SK-MEL-5 (cell line): ENCODE measurements around the gene TRIP12. TPM values are rescaled to one million over a fixed set of nuclear protein-coding genes. Genes with fewer than 3 reads are reported as not detected.
"Not testable (repeated sequence)": the region's sequence is repeated elsewhere in the genome, so short reads cannot be mapped to it uniquely, and the experiment has no call there.

Experiments used
- DNase-seq: peaks from one replicate; pipeline ENCODE4 v3.0.0-alpha.2; 2016; ENCODE audit warnings: low read depth, low spot score
- in situ Hi-C: cut with HindIII; loops from 2 replicates; pipeline ENCODE4 v1.10.0; 2016; ENCODE audit warnings: low sequenced_read_pairs, high pct_unique_total_duplicates, low pct_unique_long_range_greater_than_20kb
- total RNA-seq: library from RNA; depleted of rRNA; stranded (reverse); fragments of >200 nt; shearing (Covaris generic); gene quantifications from 2 replicates; pipeline ENCODE4 v1.2.3, GENCODE V29; 2014

The TRIP12 gene
- total RNA-seq, 1 experiment from 2014 or later: 115 TPM

DNA sequence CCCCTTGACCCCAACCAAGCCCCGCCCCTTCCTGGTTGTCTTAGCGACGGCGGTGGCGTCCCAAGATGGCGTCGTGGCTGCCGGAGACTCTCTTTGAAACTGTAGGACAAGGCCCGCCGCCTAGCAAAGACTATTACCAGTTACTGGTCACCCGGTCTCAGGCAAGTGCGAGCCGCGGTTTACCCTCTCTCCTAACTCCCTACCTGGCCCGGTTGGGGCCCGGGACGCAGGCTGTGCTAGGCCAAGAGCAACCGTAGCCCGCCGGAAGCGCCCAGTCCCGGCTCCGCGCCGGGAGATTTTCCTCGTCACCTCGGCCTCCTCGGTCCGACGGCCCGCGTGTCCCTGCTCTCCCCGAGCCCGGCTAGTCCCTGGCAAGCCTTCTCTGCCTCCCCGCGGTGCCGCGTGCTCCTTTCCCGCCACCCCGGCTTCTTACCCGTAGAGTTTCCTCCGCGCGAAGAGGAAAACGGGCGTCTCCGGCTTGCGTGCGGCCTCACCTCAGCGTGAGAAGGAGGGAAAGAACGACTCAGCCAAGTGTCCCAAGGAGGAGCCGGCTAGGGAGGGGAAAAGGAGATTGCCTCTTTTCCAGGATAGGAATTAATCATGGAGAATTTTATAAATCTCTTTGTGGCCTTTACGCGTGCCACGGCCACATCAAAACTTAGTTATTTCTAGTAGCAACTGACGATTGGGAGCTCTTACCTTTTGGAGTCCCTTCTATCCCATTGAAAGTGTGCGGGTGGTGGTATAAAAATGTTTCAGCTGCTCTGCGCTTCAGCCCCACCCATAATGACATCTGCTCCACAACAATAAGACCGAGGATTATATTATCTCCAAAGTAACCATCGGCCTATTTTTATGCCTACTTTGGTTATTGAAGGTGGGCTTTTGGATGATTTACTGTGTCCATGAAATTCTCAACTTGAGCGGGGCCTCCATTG, 909 bp upstream of the TRIP12 start, which contains the start of gene FBXO36:
Gene FBXO36, plus strand, starts transcription at position 55 of the 938 bp plus-strand sequence. Its CDS starts 11 bp downstream, at position 66.
- peak; percentile 83 for DNase-seq
- in situ Hi-C loops: no loop called here

DNA sequence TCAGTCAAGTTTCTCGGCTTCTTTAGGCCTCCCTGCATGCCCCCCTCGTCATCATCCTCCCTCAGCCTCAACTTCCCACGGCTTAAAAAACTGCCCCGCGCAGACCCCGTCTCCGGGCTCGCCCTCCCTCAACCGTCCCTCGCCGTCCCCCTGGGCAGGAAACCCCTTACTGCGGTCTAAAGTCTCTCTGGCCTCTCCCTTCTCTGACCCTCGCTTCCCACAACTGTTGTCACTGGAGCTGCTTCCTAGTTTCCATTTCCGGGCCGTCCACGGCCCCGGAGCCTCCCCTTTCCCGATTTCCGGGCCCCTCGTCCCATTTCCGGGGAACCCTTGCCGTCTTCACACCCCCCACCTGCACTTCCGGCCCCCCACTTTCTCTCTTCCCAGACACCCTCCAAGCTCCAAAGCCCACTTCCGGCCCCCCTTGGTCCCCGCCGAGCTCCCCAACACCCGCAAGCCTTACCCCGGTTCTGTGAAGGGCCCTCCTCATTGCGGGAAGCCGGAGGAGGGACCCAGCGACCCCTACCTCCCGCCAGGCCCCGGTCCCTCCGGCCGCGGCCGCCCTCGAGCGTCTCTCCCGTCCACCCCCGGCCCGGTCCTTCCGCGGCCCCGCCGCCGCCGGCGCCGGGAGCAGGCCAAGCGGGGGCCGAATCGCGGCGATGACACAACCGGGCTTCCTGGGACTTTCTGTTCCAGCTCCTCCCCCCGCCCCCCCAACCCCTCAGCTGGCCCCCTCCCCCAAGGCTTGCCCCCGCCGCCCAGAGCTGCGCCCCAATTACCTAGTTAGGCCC, 513 bp downstream of the TRIP12 start:
- DNase-seq: peak; percentile 40
- in situ Hi-C loops: no loop called here

DNA sequence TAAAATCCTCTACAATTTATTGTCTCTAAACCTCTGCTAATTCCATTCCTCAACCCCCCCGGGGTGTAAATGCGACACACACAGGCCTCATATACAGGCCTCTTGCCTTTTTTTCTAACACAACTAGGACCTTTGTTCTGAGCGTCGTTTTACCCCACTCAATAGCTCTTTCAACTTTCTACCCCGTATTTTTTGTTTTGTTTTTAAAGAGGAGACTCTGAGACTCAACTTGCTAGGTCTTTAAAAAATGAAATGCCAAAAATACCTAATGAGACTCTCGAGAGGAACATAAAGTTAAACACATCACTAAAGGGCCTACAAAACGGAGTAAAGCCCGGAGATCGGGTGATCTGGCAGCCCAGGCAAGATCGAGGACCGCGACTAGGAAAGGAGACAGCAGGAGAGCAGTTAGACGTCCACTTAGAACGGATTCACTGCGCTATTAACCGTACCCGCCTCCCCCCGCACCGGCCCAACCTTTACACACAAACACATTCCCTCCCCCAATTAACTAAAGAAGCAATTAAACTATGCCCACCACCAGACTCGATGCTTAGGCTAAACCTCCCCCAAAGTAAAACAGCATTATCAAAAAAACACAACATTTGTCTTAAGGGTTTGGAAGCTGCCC, 1.7 kb downstream of the TRIP12 start:
- in situ Hi-C loops: no loop called here
- DNase-seq: peak; percentile 55

DNA sequence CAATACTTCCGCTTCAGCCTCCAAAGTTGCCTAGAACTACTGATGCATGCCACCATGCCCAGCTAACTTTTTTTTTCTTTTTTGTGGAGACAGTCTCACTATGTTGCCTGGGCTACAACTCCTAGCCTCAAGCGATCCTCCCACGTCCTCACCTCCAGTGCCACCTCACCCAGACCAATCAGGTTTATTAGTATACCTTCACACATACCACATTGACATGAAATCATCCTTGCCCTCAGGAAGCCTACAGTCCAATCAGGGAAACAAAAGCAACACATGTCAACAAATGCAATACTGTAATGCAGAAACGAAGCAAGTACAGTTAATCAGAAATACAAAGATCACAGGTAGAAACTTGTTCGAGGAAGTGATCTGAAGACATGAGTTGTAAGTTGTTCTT, 4.0 kb downstream of the TRIP12 start:
- in situ Hi-C loops: no loop called here
- DNase-seq: no peak

DNA sequence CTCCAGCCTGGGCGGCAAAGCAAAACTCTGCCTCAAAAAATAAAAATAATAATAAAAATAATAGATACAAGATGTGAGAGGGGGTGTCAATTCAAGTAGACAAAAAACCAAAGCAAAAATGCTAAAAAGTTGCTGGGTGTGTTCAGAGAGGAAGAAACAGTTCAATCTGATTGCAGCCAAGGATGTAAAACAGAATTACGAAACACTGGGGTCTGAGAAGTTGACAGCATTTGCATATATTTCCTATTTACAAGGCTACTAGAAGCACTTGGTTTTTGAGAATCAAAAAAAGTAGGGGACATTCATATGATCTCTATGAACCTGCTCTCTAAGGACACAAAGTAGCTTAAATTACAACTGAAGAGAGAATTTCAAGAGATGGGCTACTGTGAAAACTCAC, 7.6 kb downstream of the TRIP12 start:
- in situ Hi-C loops: no loop called here
- no peak for DNase-seq

DNA sequence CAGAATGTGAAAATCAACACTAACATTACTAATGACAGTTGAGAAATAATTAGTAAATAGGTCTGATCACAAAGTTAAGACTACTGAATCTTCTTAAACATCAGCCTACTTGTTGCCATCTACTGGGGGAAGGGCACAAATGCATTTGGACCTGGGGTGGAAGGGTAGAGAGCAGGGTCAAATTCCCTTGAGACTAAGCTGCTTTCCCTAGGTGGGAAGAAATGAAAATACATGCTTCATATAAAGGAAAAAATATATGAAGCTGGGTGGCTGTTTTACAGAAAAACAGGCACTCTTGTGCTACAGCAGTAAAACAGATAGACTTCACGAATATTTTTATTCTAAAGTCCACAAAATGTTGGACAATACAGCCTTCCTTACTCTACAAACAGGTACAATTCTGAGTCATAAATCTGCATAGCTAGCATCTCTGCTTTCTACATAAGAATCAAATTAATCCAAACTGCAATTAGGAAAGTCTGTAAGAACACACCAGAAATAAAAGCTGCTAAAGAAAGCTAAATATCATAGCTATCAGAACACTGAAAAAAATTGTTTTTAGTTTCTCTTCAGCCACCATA, 10.9 kb downstream of the TRIP12 start:
- in situ Hi-C loops: no loop called here
- peak; percentile 57 for DNase-seq

DNA sequence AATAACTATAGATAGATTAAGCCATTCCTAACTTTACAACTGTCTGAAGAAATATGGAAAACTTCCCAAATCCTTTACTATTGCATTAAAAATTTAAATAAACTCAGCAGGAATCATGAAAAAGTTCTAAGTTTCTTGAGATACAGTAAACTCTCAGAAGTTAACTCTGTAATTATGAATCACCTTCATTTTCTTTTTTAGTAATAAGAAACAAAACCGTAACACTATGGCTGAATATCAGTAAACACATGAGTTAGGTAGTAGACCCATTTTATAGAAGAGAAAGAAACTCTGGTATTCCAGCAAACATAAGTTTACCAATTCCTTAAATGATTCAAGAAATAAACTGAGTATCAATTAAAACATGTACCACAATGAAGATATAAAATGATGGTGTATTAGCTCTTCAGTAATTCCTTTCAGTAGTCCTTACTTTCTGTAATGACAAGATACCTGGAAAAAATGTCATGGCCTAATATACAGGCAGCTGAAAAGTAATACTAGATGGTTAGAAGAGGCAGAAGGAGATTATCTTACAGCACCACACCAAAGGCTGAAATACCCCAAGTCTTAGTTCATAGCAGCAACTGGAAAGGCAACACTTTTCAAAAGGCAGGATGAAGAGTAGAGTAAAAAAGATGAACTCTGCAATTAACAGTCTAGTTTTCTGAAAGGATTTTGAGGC, 11.5 kb downstream of the TRIP12 start:
- DNase-seq: no peak
- in situ Hi-C loops: no loop called here

DNA sequence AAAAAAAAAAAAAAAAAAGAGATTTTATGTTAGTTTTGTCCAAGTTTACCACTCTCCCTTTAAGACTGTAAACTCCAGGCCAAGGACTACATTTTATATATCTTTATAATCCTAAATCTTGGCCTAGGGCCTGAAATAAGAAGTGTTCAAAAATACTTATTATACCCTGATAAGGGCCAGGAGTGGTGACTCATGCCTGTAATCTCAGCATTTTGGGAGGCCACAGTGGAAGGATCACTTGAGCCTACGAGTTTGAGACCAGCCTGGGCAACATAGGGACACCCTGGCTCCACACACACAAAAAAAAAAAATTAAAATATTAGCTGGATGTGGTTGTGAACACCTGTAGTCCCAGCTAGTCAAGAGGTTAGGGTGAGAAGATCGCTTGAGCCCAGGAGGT, 12.7 kb downstream of the TRIP12 start:
- in situ Hi-C loops: no loop called here
- DNase-seq: no peak

DNA sequence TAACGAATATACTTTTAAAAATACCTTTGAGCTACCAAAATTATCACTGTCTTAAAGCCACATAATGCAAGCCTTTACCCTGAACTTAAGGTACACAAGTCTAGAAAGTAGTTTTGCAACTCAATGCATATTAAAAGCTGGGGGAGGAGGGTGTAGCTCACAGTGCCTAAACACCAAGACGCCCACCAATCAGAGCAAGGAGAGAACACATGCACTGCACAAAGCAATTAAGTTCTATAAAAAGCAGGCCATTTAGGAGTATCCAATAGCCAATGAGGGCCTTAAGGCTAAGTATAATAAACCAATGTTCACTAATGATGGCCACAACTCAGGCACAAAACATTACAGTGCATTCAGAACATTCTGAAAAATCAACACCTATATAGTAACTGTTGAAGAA, 16.2 kb downstream of the TRIP12 start:
- in situ Hi-C loops: no loop called here
- DNase-seq: no peak

DNA sequence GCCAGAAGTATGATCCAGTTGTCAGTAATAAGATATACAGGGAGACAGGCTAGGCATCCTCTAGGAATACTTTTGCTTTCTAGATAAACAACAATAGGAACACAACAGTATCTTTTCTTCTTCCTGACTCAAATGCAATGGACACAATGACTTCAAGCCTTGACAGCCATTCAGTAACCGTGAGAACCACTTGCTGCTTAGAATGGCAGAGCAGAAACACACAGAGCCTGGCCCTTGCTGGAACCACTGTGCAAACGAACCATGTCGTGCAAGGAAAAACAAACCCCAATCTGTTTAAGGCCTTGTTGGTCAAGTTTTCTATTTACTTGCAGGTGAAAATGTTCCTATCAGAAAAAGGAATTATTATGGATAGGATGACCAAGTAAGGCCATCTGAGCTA, 18.8 kb downstream of the TRIP12 start:
- no peak for DNase-seq
- in situ Hi-C loops: no loop called here

DNA sequence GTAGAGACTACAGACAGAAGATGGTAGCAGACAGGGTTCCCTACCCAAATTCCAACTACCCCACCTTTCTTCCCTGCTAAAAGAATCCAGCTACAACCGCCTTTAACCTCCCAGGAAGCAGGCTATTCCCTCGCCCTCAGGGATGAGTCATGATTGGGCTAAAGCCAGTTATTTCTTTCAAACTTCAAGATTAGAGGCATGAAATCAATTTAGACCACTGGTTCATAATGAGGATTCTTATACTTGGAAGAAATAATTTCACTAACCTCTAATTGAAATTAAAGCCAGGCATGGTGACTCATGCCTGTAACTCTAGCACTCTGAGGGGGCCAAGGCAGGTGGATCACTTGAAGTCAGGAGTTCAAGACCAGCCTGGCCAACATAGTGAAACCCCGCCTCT, 20.0 kb downstream of the TRIP12 start:
- in situ Hi-C loops: no loop called here
- no peak for DNase-seq

DNA sequence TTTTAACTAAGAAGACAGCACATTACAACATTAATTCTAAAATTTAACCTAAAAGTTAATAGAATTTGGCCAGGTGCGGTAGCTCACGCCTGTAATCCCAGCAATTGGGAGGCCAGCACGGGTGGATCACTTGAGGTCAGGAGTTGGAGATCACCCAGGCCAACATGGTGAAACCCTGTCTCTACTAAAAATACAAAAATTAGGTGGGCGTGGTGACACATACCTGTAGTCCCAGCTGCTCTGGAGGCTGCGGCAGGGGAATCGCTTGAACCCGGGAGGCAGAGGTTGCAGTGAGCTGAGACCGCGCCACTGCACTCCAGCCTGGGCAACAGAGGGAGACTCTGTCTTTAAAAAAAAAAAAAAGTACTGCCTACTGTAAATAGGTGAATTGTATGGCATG, 21.3 kb downstream of the TRIP12 start:
- in situ Hi-C loops, DNase-seq: not testable (repeated sequence)

DNA sequence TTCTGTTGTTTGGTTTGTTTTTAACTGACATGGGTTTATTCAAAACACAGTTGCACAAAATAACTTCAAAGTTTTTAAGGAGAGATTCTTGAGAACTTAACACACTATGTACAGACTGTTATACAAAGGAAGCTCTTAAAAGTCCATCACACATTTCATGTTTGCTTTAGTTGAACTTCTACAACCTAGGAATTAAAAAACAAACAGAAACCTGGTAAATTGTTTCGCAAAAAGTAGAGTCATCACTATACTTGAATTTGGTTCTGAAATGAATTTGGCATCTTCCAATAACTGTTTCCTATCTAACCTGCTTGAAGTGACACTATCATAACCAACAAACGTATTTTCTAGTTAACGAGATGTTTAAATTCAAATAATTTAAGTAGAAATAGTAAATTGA, 21.8 kb downstream of the TRIP12 start:
- in situ Hi-C loops: no loop called here
- no peak for DNase-seq

DNA sequence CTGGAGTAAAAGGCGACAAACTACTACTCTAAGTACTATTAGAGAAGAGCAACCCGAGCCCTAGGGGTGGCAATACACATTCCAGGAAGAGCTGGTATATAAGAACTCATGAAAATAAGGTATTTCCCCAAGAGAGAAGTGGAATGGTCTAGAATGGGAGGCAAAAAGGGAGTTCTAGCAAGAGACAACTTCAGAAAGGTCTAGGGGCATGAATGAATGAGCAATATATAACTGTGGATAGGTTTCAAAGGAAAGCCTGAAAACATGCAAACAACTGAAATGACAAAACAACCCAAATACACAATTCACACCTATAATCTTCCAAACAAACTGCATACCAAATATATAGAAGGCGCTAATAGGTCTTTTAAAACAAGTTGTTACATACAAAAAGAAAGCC, 22.2 kb downstream of the TRIP12 start:
- in situ Hi-C loops: no loop called here
- no peak for DNase-seq

DNA sequence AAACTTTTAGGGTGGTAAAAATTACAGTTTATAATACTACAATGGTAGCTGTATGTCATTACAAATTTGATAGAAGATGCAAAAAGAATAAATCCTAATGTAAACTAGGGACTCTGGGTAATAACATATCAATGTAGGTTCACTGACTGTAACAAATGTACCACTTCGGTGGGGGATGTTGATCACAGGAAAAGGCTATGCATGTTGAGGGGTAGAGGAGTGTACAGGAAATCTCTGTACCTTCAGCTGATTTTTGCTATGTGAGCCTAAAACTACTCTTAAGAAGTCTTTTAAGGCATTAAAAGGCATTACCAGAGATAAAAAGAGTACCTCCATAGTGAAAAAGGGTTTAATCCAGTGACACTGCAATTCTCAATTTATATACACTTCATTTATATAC, 25.0 kb downstream of the TRIP12 start:
- DNase-seq: no peak
- in situ Hi-C loops: no loop called here

DNA sequence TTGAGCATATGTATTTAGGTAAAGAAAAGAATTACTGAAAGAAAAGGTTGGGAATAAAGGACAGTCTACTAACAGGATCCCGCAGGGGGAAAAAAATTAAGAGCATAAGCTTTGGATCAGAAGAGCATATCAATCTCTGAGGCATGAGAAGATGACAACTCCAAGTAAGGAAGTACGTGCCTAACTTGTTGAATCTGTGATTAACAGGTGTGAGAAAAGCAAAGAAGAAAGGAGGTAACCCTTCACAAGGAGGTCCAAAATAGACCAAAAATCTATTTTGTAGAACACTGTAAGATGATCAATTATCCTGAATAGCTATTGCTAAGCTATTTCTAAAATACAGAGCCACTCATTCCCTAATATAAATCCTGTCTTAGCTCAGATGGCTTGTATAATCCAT, 32.8 kb downstream of the TRIP12 start:
- no peak for DNase-seq
- in situ Hi-C loops: no loop called here

DNA sequence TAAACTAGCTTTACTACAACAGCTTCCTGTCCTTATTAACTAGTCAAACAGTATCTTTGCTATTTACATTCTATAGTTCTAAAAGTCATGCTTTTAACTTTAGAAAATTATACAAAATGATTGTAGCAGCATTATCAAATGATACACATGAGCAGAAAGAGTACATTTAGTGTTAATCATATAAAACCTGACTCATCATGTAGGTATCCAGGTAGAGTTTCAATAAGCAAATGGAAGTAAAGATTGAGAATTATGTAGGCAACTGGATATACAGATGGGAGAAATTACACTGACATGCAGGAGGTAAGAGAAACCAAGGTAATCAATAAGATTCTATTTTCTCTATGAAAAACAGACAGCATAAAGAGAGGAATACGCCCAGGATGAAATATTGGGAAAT, 33.8 kb downstream of the TRIP12 start:
- in situ Hi-C loops: no loop called here
- DNase-seq: no peak
